Activated B cell treated with CpG ODN at 0.5 μM for 24 hours (primary cell): ENCODE measurements around the gene VILL. TPM values are rescaled to one million over a fixed set of nuclear protein-coding genes. Genes with fewer than 3 reads are reported as not detected.
A peak's percentile ranks its signal among the peaks of the same experiment; 100 is the strongest.

Source experiments
- ATAC-seq: fragments of 200-7000 bp; cut with Tn5 transposase; one replicate; pipeline ENCODE4 v1.10.0; 2021; ENCODE audit warnings: low read depth, mild to moderate bottlenecking, moderate library complexity
- CTCF ChIA-PET: fragments of 350-600 bp; sonication (Branson Sonifier 250); formaldehyde crosslinking; loops from one replicate; lab custom pipeline; 2021; ENCODE audit warnings: antibody characterized with exemption; lab: Charles Lee
- POLR2A ChIA-PET: fragments of 350-600 bp; sonication (Branson Sonifier 250); formaldehyde crosslinking; loops from one replicate; lab custom pipeline; 2021; ENCODE audit warnings: antibody characterized with exemption; lab: Charles Lee
- DNase-seq: peaks from one replicate; pipeline ENCODE4 v3.0.0; 2022
- H3K27ac Mint-ChIP-seq: one replicate; pipeline ENCODE4 v1.8.0; 2020; ENCODE audit warnings: mixed read lengths
- H3K27me3 Mint-ChIP-seq: one replicate; pipeline ENCODE4 v1.8.0; 2021; ENCODE audit warnings: mixed read lengths
- H3K36me3 Mint-ChIP-seq: one replicate; pipeline ENCODE4 v1.8.0; 2021; ENCODE audit warnings: low read depth, mixed read lengths
- H3K4me1 Mint-ChIP-seq: one replicate; pipeline ENCODE4 v1.8.0; 2021; ENCODE audit warnings: mixed read lengths
- H3K4me3 Mint-ChIP-seq: one replicate; pipeline ENCODE4 v1.8.0; 2020; ENCODE audit warnings: mild to moderate bottlenecking, mixed read lengths
- H3K9me3 Mint-ChIP-seq: one replicate; pipeline ENCODE4 v1.8.0; 2020; ENCODE audit warnings: mixed read lengths
- CTCF ChIP-seq: fragments of 200-600 bp; IDR thresholded peaks from one replicate; pipeline ENCODE4 v1.8.0; 2022; ENCODE audit warnings: antibody characterized with exemption, mild to moderate bottlenecking
- intact Hi-C: fragments of 100-400 bp; cut with micrococcal nuclease; formaldehyde crosslinking; loops from one replicate; pipeline ENCODE4 v1.15.1; 2024
- total RNA-seq: library from RNA; stranded (reverse); gene quantifications from 2 replicates; pipeline ENCODE4 v1.2.3, GENCODE V29; 2022

Gene VILL
- total RNA-seq, 1 donor from 2014 or later: 21.6 TPM

GRCh38 chr3:37991109-37991508 lies 523 bp downstream of the VILL start:
- ChIA-PET CTCF (no interaction called here), POLR2A (no interaction called here)
- no peak overlapping the region for H3K4me3 Mint-ChIP-seq
- H3K36me3 Mint-ChIP-seq: peaks cover 13% of the 10 kb centered on the region
- intact Hi-C loops: no loop called here
- H3K9me3 Mint-ChIP-seq: no peaks in the 10 kb centered on the region
- H3K27me3 Mint-ChIP-seq: no peaks in the 10 kb centered on the region
- no peak overlapping the region for H3K27ac Mint-ChIP-seq
- no peak for DNase-seq
- H3K4me1 Mint-ChIP-seq: peaks cover 29% of the 10 kb centered on the region
- no peak for TF ChIP-seq CTCF
- no peak for ATAC-seq

GRCh38 chr3:37991823-37992222 lies 1.2 kb downstream of the VILL start:
- Mint-ChIP-seq H3K4me1 (peaks cover 36% of the 10 kb centered on the region), H3K27me3 (no peaks in the 10 kb centered on the region), H3K27ac (no peak overlapping the region), H3K4me3 (no peak overlapping the region), H3K36me3 (peaks cover 20% of the 10 kb centered on the region), H3K9me3 (no peaks in the 10 kb centered on the region)
- DNase-seq: no peak
- no peak for TF ChIP-seq CTCF
- POLR2A ChIA-PET: no interaction called here
- intact Hi-C loops: no loop called here
- CTCF ChIA-PET: interaction anchor here (1.4 kb wide), 1 partner anchor 17 kb away, joined by 3 read pairs; no protein-coding TSS in a partner anchor
- no peak for ATAC-seq

GRCh38 chr3:37992271-37993066 lies 1.9 kb downstream of the VILL start:
- no peak for DNase-seq
- Mint-ChIP-seq H3K36me3 (peaks cover 22% of the 10 kb centered on the region), H3K27me3 (no peaks in the 10 kb centered on the region), H3K9me3 (no peaks in the 10 kb centered on the region), H3K27ac (peak overlapping the region; percentile 95), H3K4me1 (peaks cover 39% of the 10 kb centered on the region), H3K4me3 (peak overlapping the region; percentile 99)
- ChIA-PET POLR2A (interaction anchor here (0.8 kb wide), 1 partner anchor 29 kb away, joined by 3 read pairs; no protein-coding TSS in a partner anchor), CTCF (interaction anchor here (1.4 kb wide), 1 partner anchor 17 kb away, joined by 3 read pairs; no protein-coding TSS in a partner anchor)
- ATAC-seq: no peak
- no peak for TF ChIP-seq CTCF
- intact Hi-C loops: loop anchor here (1.0 kb wide), 1 partner anchor 173 kb away; the partner anchor contains the start of gene OXSR1

GRCh38 chr3:37993067-37993455 lies 2.5 kb downstream of the VILL start:
- POLR2A ChIA-PET: interaction anchor here (0.8 kb wide), 1 partner anchor 29 kb away, joined by 3 read pairs; no protein-coding TSS in a partner anchor
- ATAC-seq: no peak
- DNase-seq: no peak
- peaks cover 41% of the 10 kb centered on the region for H3K4me1 Mint-ChIP-seq
- H3K27ac Mint-ChIP-seq: peak overlapping the region; percentile 95
- CTCF ChIA-PET: interaction anchor here (1.4 kb wide), 1 partner anchor 18 kb away, joined by 3 read pairs; no protein-coding TSS in a partner anchor
- peaks cover 22% of the 10 kb centered on the region for H3K36me3 Mint-ChIP-seq
- H3K4me3 Mint-ChIP-seq: peak overlapping the region; percentile 99
- no peaks in the 10 kb centered on the region for H3K9me3 Mint-ChIP-seq
- no peak for TF ChIP-seq CTCF
- intact Hi-C loops: loop anchor here (1.0 kb wide), 1 partner anchor 172 kb away; the partner anchor contains the start of gene OXSR1
- no peaks in the 10 kb centered on the region for H3K27me3 Mint-ChIP-seq

GRCh38 chr3:37993460-37993819 lies 2.9 kb downstream of the VILL start:
- CTCF ChIA-PET: interaction anchor here (1.4 kb wide), 1 partner anchor 18 kb away, joined by 3 read pairs; no protein-coding TSS in a partner anchor

More at GRCh38 chr3:37993460-37993819, 2.9 kb downstream of the VILL start:
- ATAC-seq (no peak), DNase-seq (no peak)
- Mint-ChIP-seq H3K4me3 (peak overlapping the region; percentile 99), H3K27ac (peak overlapping the region; percentile 95), H3K4me1 (peaks cover 45% of the 10 kb centered on the region), H3K36me3 (peaks cover 22% of the 10 kb centered on the region), H3K27me3 (no peaks in the 10 kb centered on the region), H3K9me3 (no peaks in the 10 kb centered on the region)
- POLR2A ChIA-PET: no interaction called here
- intact Hi-C loops: loop anchor here (1.0 kb wide), 1 partner anchor 172 kb away; the partner anchor contains the start of gene OXSR1
- TF ChIP-seq CTCF: no peak
